HG02973 (cell line): ENCODE measurements around the gene MED13L.
A peak's percentile ranks its signal among the peaks of the same experiment; 100 is the strongest.

ENCODE experiments used
- ATAC-seq: cut with Tn5 transposase; IDR thresholded peaks from one replicate; pipeline ENCODE4 v1.9.1; 2021; ENCODE audit warnings: moderate library complexity; ENCODE audit not compliant: unreplicated experiment

MED13L gene

GRCh38 chr12:116216022-116216756 is 61.3 kb downstream of the MED13L start:
- no peak for ATAC-seq

GRCh38 chr12:116215023-116215422 is 62.5 kb downstream of the MED13L start:
- no peak for ATAC-seq

GRCh38 chr12:116213885-116214527 is 63.5 kb downstream of the MED13L start:
- no peak for ATAC-seq

- ATAC-seq = no peak
These were observed 64.5 kb downstream of the MED13L start for GRCh38 chr12:116213014-116213413.

GRCh38 chr12:116210762-116211161 is 66.7 kb downstream of the MED13L start:
- ATAC-seq = no peak

- ATAC-seq = no peak
These were observed 67.4 kb downstream of the MED13L start for GRCh38 chr12:116210131-116210530.

GRCh38 chr12:116209503-116209902 is 68.0 kb downstream of the MED13L start:
- ATAC-seq = no peak

GRCh38 chr12:116207274-116207673 is 70.2 kb downstream of the MED13L start:
- no peak for ATAC-seq

GRCh38 chr12:116206828-116207227 is 70.7 kb downstream of the MED13L start:
- ATAC-seq = no peak

GRCh38 chr12:116204785-116205184 is 72.7 kb downstream of the MED13L start:
- no peak for ATAC-seq

GRCh38 chr12:116204169-116204568 is 73.3 kb downstream of the MED13L start:
- no peak for ATAC-seq

GRCh38 chr12:116202940-116203339 is 74.6 kb downstream of the MED13L start:
- ATAC-seq = no peak

GRCh38 chr12:116202433-116202832 is 75.1 kb downstream of the MED13L start:
- ATAC-seq = no peak

GRCh38 chr12:116201908-116202307 is 75.6 kb downstream of the MED13L start:
- ATAC-seq = no peak

GRCh38 chr12:116201359-116201758 is 76.1 kb downstream of the MED13L start:
- ATAC-seq = no peak

GRCh38 chr12:116200812-116201211 is 76.7 kb downstream of the MED13L start:
- no peak for ATAC-seq

GRCh38 chr12:116199160-116199706 is 78.3 kb downstream of the MED13L start:
- ATAC-seq = no peak

- no peak for ATAC-seq
These were observed 80.5 kb downstream of the MED13L start for GRCh38 chr12:116196752-116197718.

GRCh38 chr12:116196226-116196625 is 81.3 kb downstream of the MED13L start:
- no peak for ATAC-seq

GRCh38 chr12:116194935-116195431 is 82.5 kb downstream of the MED13L start:
- peak; percentile 80 for ATAC-seq

- no peak for ATAC-seq
These were observed 87.8 kb downstream of the MED13L start for GRCh38 chr12:116189692-116190091.
